ENCODE data around the gene GNAI1. TPM values are rescaled to one million over a fixed set of nuclear protein-coding genes. Genes with fewer than 3 reads are reported as not detected.
A peak's percentile ranks its signal among the peaks of the same experiment; 100 is the strongest.

GNAI1 gene
- total RNA-seq, 1 donor from 2014 or later, result 61.1 TPM

DNA sequence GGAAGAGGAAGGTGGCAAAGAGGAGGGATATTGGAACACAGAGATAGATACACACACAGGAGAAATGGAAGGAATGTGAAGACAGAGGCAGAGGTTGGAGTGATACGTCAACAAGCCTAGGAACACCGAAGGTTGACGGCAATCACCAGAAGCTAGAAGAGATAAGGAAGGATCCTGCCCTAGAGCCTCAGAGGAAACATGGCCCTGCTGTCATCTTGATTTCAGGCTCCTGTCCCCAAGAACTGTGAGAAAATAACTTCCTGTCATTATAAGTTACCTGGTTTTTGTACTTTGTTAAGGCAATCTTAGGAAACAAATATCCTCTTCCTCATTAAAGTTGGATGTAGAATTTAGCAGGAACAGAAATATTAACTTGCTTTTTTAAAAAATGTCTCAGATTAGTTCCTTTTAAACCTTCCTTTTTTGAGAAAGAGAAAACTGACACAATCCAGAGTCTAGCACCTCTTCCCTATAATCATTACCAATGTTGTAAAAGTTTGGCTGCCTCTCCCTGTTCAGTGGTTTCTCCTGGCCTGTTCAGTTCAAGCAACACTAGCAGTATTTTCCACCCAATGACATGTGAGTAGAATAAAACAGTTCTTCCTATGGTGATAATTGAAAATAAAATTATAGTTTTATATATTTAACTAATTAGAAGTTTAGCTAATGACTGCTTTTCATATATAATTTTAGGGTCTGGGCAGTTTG is 28.8 kb upstream of the GNAI1 start:
- Mint-ChIP-seq H3K4me1 (peaks cover 10% of the 10 kb centered on the region), H3K27me3 (ENCODE audit: low read depth) (no peaks in the 10 kb centered on the region), H3K27ac (no peak overlapping the region), H3K36me3 (peaks cover 2% of the 10 kb centered on the region), H3K4me3 (no peak overlapping the region), H3K9me3 (peaks cover 18% of the 10 kb centered on the region)
- DNase-seq (ENCODE audit: low spot score in 2 of 2, unreplicated experiment in 2 of 2), result no peak
- TF ChIP-seq, protein P1, sequence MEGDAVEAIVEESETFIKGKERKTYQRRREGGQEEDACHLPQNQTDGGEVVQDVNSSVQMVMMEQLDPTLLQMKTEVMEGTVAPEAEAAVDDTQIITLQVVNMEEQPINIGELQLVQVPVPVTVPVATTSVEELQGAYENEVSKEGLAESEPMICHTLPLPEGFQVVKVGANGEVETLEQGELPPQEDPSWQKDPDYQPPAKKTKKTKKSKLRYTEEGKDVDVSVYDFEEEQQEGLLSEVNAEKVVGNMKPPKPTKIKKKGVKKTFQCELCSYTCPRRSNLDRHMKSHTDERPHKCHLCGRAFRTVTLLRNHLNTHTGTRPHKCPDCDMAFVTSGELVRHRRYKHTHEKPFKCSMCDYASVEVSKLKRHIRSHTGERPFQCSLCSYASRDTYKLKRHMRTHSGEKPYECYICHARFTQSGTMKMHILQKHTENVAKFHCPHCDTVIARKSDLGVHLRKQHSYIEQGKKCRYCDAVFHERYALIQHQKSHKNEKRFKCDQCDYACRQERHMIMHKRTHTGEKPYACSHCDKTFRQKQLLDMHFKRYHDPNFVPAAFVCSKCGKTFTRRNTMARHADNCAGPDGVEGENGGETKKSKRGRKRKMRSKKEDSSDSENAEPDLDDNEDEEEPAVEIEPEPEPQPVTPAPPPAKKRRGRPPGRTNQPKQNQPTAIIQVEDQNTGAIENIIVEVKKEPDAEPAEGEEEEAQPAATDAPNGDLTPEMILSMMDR (IDR thresholded peaks at IDR 0.05; ENCODE audit: unreplicated experiment), result no peak

DNA sequence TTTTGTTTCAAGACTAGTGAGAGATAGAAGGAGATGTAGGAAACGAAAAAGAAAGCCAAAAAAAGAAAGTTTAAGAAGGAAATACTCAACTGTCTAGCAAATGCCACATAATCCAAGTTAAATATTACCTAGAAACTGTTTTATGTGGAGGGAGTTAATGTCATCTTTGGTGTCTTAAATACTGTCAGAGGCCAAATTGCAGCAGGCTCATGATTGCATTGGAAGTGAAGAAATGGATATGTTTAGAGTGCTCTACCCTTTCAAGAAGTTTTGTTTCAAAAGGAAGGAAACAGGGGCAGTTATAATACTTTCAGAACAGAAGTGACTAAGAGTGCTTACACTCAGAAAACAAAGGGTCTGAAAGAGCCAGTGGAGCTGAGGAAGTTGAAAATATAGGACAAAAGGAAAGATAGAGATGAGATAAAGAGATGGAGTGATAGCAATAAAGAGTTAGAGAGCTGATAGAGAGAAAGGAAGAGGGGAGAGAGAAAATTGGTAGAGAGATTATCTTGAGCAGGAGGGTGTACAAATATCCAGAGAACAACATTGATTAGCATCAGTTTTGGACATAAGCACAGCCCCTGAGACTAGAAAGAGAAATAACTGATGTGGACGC is 28.0 kb upstream of the GNAI1 start:
- H3K4me1 Mint-ChIP-seq, result peaks cover 10% of the 10 kb centered on the region
- TF ChIP-seq, protein P1 (IDR thresholded peaks at IDR 0.05; ENCODE audit: unreplicated experiment), result no peak
- H3K9me3 Mint-ChIP-seq, result peaks cover 11% of the 10 kb centered on the region
- peaks cover 2% of the 10 kb centered on the region for H3K36me3 Mint-ChIP-seq
- DNase-seq (ENCODE audit: low spot score in 2 of 2, unreplicated experiment in 2 of 2), result no peak
- H3K27ac Mint-ChIP-seq, result peak overlapping the region; percentile 54
- no peaks in the 10 kb centered on the region for H3K27me3 Mint-ChIP-seq (ENCODE audit: low read depth)
- H3K4me3 Mint-ChIP-seq, result no peak overlapping the region

DNA sequence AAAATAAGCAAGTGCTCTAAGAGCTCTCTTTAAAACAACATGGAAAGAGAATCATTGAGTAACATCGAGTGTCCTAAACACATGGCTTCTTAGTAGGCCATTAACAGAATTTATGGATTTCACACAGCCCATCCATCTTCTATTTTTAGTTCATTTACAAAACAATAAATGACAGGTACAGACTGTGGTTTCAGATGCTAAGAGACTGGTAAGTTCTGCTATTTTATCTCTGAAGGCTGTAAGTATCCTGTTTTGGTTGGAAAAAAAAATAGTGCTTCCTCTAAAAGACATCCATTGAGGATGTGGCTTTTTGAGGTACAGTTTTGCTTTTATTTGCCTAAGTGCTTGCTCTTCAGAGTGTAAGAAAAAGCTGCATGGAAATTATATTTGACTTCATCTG is 27.4 kb upstream of the GNAI1 start:
- H3K36me3 Mint-ChIP-seq, result peaks cover 2% of the 10 kb centered on the region
- H3K9me3 Mint-ChIP-seq, result peaks cover 9% of the 10 kb centered on the region
- H3K27ac Mint-ChIP-seq, result peak overlapping the region; percentile 54
- H3K27me3 Mint-ChIP-seq (ENCODE audit: low read depth), result no peaks in the 10 kb centered on the region
- peaks cover 10% of the 10 kb centered on the region for H3K4me1 Mint-ChIP-seq
- H3K4me3 Mint-ChIP-seq, result no peak overlapping the region
- DNase-seq (ENCODE audit: low spot score in 2 of 2, unreplicated experiment in 2 of 2), result no peak
- TF ChIP-seq, protein P1 (IDR thresholded peaks at IDR 0.05; ENCODE audit: unreplicated experiment), result no peak

DNA sequence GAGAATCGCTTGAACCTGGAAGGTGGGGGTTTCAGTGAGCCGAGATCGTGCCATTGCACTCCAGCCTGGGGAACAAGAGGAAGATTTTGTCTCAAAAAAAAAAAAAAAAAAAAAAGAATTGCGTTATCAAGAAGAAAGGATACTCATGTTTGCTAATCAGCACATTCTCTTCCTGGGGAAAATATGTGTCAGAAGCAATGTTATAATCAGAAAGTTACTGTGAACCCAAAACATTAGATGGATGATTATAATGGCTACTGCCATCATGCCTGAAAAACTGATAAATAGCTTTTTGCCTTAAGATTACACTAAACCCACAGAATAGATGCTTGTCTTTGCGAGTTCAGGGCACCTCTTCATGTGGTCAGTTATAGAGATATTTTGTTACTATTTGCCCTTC is 24.3 kb upstream of the GNAI1 start:
- H3K4me3 Mint-ChIP-seq, result no peak overlapping the region
- no peak for DNase-seq (ENCODE audit: low spot score in 2 of 2, unreplicated experiment in 2 of 2)
- H3K27me3 Mint-ChIP-seq (ENCODE audit: low read depth), result no peaks in the 10 kb centered on the region
- H3K27ac Mint-ChIP-seq, result no peak overlapping the region
- TF ChIP-seq, protein P1 (IDR thresholded peaks at IDR 0.05; ENCODE audit: unreplicated experiment), result no peak
- peaks cover 10% of the 10 kb centered on the region for H3K4me1 Mint-ChIP-seq
- no peaks in the 10 kb centered on the region for H3K9me3 Mint-ChIP-seq
- no peaks in the 10 kb centered on the region for H3K36me3 Mint-ChIP-seq

DNA sequence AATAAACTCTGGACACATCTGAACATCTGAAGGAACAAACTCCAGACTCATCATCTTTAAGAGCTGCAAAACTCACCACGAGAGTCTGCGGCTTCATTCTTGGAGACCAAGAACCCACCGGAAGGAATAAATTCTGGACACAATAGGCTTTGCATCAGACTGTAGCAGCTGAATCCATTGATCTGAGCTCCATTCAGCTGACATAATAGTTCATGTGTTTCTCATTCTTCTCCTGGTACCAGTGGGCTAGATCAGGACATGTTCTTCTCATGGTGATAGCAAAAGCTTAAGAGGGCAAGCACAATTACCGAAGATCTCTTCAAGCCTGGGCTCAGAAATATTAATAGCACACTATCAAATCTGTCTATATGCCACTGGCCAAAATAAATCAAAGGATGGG is 20.5 kb upstream of the GNAI1 start:
- H3K4me3 Mint-ChIP-seq, result no peak overlapping the region
- no peaks in the 10 kb centered on the region for H3K36me3 Mint-ChIP-seq
- no peaks in the 10 kb centered on the region for H3K9me3 Mint-ChIP-seq
- TF ChIP-seq, protein P1 (IDR thresholded peaks at IDR 0.05; ENCODE audit: unreplicated experiment), result no peak
- DNase-seq (ENCODE audit: low spot score in 2 of 2, unreplicated experiment in 2 of 2), result no peak
- H3K27me3 Mint-ChIP-seq (ENCODE audit: low read depth), result no peaks in the 10 kb centered on the region
- no peaks in the 10 kb centered on the region for H3K4me1 Mint-ChIP-seq
- H3K27ac Mint-ChIP-seq, result no peak overlapping the region

Measured in mesothelial cell of epicardium (in vitro differentiated cells).